ENCODE results near the gene DIP2A. TPM values are rescaled to one million over a fixed set of nuclear protein-coding genes. Genes with fewer than 3 reads are reported as not detected.

DIP2A gene
- polyA plus RNA-seq, 1 donor (not counting 4 experiments of a cell fraction or from before 2014, with no cell fraction given), result 41.6 TPM

DNA sequence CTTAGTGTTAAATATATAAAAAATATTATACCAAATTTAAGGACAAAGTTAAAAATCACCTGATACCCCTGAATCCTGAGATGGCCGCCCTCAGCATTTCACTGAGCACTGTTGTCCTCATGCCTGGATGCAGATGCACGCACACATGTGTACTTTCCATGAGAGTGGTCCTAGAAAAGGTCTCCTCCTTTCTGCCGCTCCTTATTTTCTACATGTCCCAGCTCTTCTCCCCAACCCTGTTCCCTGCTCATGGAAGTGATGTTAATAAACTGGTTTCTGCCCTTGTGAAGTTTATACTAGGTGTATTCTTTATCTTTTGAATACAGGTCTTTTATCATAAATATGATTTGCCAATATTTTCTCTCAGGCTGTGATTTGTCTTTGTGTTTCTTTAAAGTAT, 32.9 kb downstream of the DIP2A start:
- FAIRE-seq (no peak), DNase-seq (ENCODE audit: low read depth, low spot score) (no peak)
- Histone ChIP-seq H2AFZ (ENCODE audit: control insufficient read depth, low read length) (no peak overlapping the region), H3K9me3 (ENCODE audit: control insufficient read depth, low read depth, low read length) (no peaks in the 10 kb centered on the region), H3K36me3 (ENCODE audit: control insufficient read depth in 2 of 2, extremely low read depth in 1 of 2, insufficient read depth in 2 of 2, low read length in 2 of 2) (peaks cover 18 to 21% of the 10 kb centered on the region in 2 experiments), H3K4me2 (ENCODE audit: control insufficient read depth, extremely low read depth, insufficient read depth, low read depth, low read length) (no peak overlapping the region), H3K27ac (ENCODE audit: control insufficient read depth, insufficient read depth, low read length) (no peak overlapping the region), H3K79me2 (ENCODE audit: control insufficient read depth, insufficient read depth, low read length) (peaks cover 39% of the 10 kb centered on the region), H4K20me1 (ENCODE audit: control insufficient read depth, extremely low read depth, insufficient read depth, low read length) (peaks cover 3% of the 10 kb centered on the region), H3K27me3 (ENCODE audit: control insufficient read depth, extremely low read depth, insufficient read depth, low read length) (no peaks in the 10 kb centered on the region), H3K9me1 (ENCODE audit: control insufficient read depth, extremely low read depth, insufficient read depth, low read length) (no peaks in the 10 kb centered on the region), H3K4me3 (ENCODE audit: control insufficient read depth in 2 of 3, extremely low read depth in 1 of 3, insufficient read depth in 2 of 3, low read depth in 1 of 3, low read length in 3 of 3) (no peak overlapping the region), H3K9ac (ENCODE audit: control insufficient read depth, extremely low read depth, insufficient read depth, low read length) (no peak overlapping the region), H3K4me1 (ENCODE audit: control insufficient read depth, extremely low read depth, insufficient read depth, low read length) (no peaks in the 10 kb centered on the region)
- TF ChIP-seq, protein P1, sequence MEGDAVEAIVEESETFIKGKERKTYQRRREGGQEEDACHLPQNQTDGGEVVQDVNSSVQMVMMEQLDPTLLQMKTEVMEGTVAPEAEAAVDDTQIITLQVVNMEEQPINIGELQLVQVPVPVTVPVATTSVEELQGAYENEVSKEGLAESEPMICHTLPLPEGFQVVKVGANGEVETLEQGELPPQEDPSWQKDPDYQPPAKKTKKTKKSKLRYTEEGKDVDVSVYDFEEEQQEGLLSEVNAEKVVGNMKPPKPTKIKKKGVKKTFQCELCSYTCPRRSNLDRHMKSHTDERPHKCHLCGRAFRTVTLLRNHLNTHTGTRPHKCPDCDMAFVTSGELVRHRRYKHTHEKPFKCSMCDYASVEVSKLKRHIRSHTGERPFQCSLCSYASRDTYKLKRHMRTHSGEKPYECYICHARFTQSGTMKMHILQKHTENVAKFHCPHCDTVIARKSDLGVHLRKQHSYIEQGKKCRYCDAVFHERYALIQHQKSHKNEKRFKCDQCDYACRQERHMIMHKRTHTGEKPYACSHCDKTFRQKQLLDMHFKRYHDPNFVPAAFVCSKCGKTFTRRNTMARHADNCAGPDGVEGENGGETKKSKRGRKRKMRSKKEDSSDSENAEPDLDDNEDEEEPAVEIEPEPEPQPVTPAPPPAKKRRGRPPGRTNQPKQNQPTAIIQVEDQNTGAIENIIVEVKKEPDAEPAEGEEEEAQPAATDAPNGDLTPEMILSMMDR (optimal IDR thresholded peaks at IDR 0.05 in 1 of 3, IDR thresholded peaks at IDR 0.05 in 1 of 3, conservative IDR thresholded peaks at IDR 0.05 in 1 of 3; ENCODE audit: extremely low read depth in 1 of 3, insufficient read depth in 2 of 3, low read length in 3 of 3), result no peak
- TF ChIP-seq EZH2 (IDR thresholded peaks at IDR 0.05; ENCODE audit: low read length), result no peak
- dilution Hi-C loops (cut with MboI; ENCODE audit: extremely low pct_ligation_motif_present, low sequenced_read_pairs), result no loop called here

DNA sequence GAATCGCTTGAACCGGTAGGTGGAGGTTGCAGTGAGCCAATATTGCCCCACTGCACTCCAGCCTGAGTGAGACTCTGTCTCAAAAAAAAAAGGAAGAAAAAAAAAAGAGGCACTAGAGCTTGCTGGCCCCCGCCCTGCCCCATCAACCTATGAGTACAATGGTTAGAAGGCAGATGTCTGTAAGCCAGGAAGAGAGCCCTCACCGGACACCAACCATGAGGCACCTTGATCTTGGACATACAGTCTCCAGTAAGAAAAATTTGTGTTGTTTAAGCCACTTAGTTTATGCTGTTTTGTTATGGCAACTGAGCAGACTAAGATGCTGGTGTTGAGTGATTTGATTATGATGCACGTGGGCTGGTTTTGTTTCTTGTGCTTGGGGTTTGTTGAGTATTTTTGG, 34.2 kb downstream of the DIP2A start:
- no peaks in the 10 kb centered on the region for H3K4me1 ChIP-seq (ENCODE audit: control insufficient read depth, extremely low read depth, insufficient read depth, low read length)
- H3K9me3 ChIP-seq (ENCODE audit: control insufficient read depth, low read depth, low read length), result no peaks in the 10 kb centered on the region

More for the DNA sequence above, 34.2 kb downstream of the DIP2A start:
- FAIRE-seq (no peak), DNase-seq (ENCODE audit: low read depth, low spot score) (no peak)
- Histone ChIP-seq H3K27ac (ENCODE audit: control insufficient read depth, insufficient read depth, low read length) (no peak overlapping the region), H2AFZ (ENCODE audit: control insufficient read depth, low read length) (no peak overlapping the region), H3K79me2 (ENCODE audit: control insufficient read depth, insufficient read depth, low read length) (peaks cover 39% of the 10 kb centered on the region), H3K4me2 (ENCODE audit: control insufficient read depth, extremely low read depth, insufficient read depth, low read depth, low read length) (no peak overlapping the region), H3K9me1 (ENCODE audit: control insufficient read depth, extremely low read depth, insufficient read depth, low read length) (peaks cover under 1% of the 10 kb centered on the region), H4K20me1 (ENCODE audit: control insufficient read depth, extremely low read depth, insufficient read depth, low read length) (peaks cover 3% of the 10 kb centered on the region), H3K9ac (ENCODE audit: control insufficient read depth, extremely low read depth, insufficient read depth, low read length) (no peak overlapping the region), H3K27me3 (ENCODE audit: control insufficient read depth, extremely low read depth, insufficient read depth, low read length) (no peaks in the 10 kb centered on the region), H3K36me3 (ENCODE audit: control insufficient read depth in 2 of 2, extremely low read depth in 1 of 2, insufficient read depth in 2 of 2, low read length in 2 of 2) (peaks cover 17 to 22% of the 10 kb centered on the region in 2 experiments), H3K4me3 (ENCODE audit: control insufficient read depth in 2 of 3, extremely low read depth in 1 of 3, insufficient read depth in 2 of 3, low read depth in 1 of 3, low read length in 3 of 3) (no peak overlapping the region)
- dilution Hi-C loops (cut with MboI; ENCODE audit: extremely low pct_ligation_motif_present, low sequenced_read_pairs), result no loop called here
- TF ChIP-seq EZH2 (IDR thresholded peaks at IDR 0.05; ENCODE audit: low read length), result no peak
- TF ChIP-seq, protein P1 (optimal IDR thresholded peaks at IDR 0.05 in 1 of 3, IDR thresholded peaks at IDR 0.05 in 1 of 3, conservative IDR thresholded peaks at IDR 0.05 in 1 of 3; ENCODE audit: extremely low read depth in 1 of 3, insufficient read depth in 2 of 3, low read length in 3 of 3), result no peak

All from keratinocyte (primary cell).